ENCODE data around the gene ASPSCR1. TPM values are rescaled to one million over a fixed set of nuclear protein-coding genes. Genes with fewer than 3 reads are reported as not detected.

The ASPSCR1 gene
- total and polyA plus RNA-seq, 2 of the 4 experiments (the other 2 are of a cell fraction): 7.2 to 17.2 TPM

GRCh38 chr17:82062076-82062983 is 84.9 kb downstream of the ASPSCR1 start:
- POLR2A ChIA-PET (ENCODE audit: unreplicated experiment): no interaction called here
- dilution Hi-C loops (cut with HindIII; ENCODE audit: low sequenced_read_pairs, unreplicated experiment): no loop called here
- Histone ChIP-seq H2BK5ac (ENCODE audit: low read depth, low read length, poor library complexity, severe bottlenecking) (no peak overlapping the region), H3K27me3 (ENCODE audit: control insufficient read depth, insufficient read depth, low read length) (no peaks in the 10 kb centered on the region), H3K23ac (ENCODE audit: low read depth, low read length) (no peak overlapping the region), H3K4me3 (ENCODE audit: insufficient read depth, low read depth, low read length) (no peak overlapping the region), H3K36me3 (ENCODE audit: control insufficient read depth, insufficient read depth, low read length) (peaks cover 53% of the 10 kb centered on the region), H3K4me2 (ENCODE audit: low read depth, low read length) (no peak overlapping the region), H2AK9ac (replicated peaks; ENCODE audit: low read depth, low read length, poor library complexity) (no peak overlapping the region), H3K14ac (replicated peaks; ENCODE audit: low read depth, low read length) (no peak overlapping the region), H4K91ac (ENCODE audit: insufficient read depth, low read depth, low read length) (no peak overlapping the region), H3K27ac (ENCODE audit: insufficient read depth, low read length) (no peak overlapping the region), H2BK20ac (ENCODE audit: low read depth, low read length) (no peak overlapping the region), H3K4ac (ENCODE audit: low read depth, low read length) (no peak overlapping the region), H3K9me1 (ENCODE audit: insufficient read depth, low read length) (no peaks in the 10 kb centered on the region; the same call in 1 of the 2 replicates), H3K4me1 (ENCODE audit: control insufficient read depth, insufficient read depth, low read length) (peaks cover 10% of the 10 kb centered on the region), H4K8ac (ENCODE audit: low read depth in 2 of 2, low read length in 2 of 2) (no peak overlapping the region), H3K9me3 (ENCODE audit: control insufficient read depth, insufficient read depth, low read length) (no peaks in the 10 kb centered on the region), H4K20me1 (ENCODE audit: insufficient read depth, low read length) (peaks cover 3% of the 10 kb centered on the region; the same call in 1 of the 2 replicates), H3K18ac (ENCODE audit: low read depth, low read length) (no peak overlapping the region), H2BK15ac (ENCODE audit: low read depth, low read length) (no peak overlapping the region), H2BK120ac (ENCODE audit: low read depth, low read length) (no peak overlapping the region), H4K5ac (ENCODE audit: low read depth, low read length) (no peak overlapping the region), H2AFZ (replicated peaks; ENCODE audit: low read length, poor library complexity) (no peak overlapping the region), H3K79me1 (ENCODE audit: low read depth in 1 of 2, low read length in 2 of 2) (peaks cover 5 to 36% of the 10 kb centered on the region in 2 experiments; a peak in 3 of 4 replicates), H3K56ac (ENCODE audit: extremely low read depth, insufficient read depth, low read length) (no peak overlapping the region), H2AK5ac (ENCODE audit: low read depth, low read length) (no peak overlapping the region), H3K9ac (ENCODE audit: low read depth, low read length) (no peak overlapping the region)
- no TSS peak for BruUV-seq (replicated peaks)
- DNase-seq (no peak), ATAC-seq (ENCODE audit: low read depth) (no peak)
- in situ Hi-C loops (cut with MboI; ENCODE audit: low sequenced_read_pairs): no loop called here
- CTCF ChIA-PET: no interaction called here
- intact Hi-C loops (cut with micrococcal nuclease): no loop called here
- TF ChIP-seq CEBPB (IDR thresholded peaks at IDR 0.05; ENCODE audit: low read depth, low read length) (no peak), NFE2L2 (IDR thresholded peaks at IDR 0.05; ENCODE audit: low read depth, low read length) (no peak), CTCF (conservative IDR thresholded peaks at IDR 0.05; ENCODE audit: low read depth, low read length) (no peak), CHD1 (IDR thresholded peaks at IDR 0.05; ENCODE audit: low read depth, low read length) (no peak), BHLHE40 (IDR thresholded peaks at IDR 0.05; ENCODE audit: low read depth, low read length) (no peak), RAD21 (IDR thresholded peaks at IDR 0.05; ENCODE audit: low read length) (no peak), MAZ (IDR thresholded peaks at IDR 0.05; ENCODE audit: borderline replicate concordance, low read depth, low read length) (no peak)
- 91% methylated on average over 17 of the region's 24 CpGs; no CpG with 5 or more reads in 1 of the 2 experiments for WGBS, 2 experiments (ENCODE audit: extremely low coverage in 2 of 2, insufficient read length in 1 of 2)
